ENCODE measurements around the gene TEX48. TPM values are rescaled to one million over a fixed set of nuclear protein-coding genes. Genes with fewer than 3 reads are reported as not detected.
A peak's percentile ranks its signal among the peaks of the same experiment; 100 is the strongest.

The TEX48 gene
- total RNA-seq, 2 donors from 2014 or later, result not detected

- Histone ChIP-seq H3K36me3 (no peaks in the 10 kb centered on the region), H3K4me1 (no peaks in the 10 kb centered on the region), H3K27ac (no peak overlapping the region), H3K9ac (ENCODE audit: low read depth in 2 of 2, low read length in 2 of 2) (no peak overlapping the region), H3K27me3 (no peaks in the 10 kb centered on the region), H3K9me3 (no peaks in the 10 kb centered on the region), H3K4me3 (no peak overlapping the region)
- intact Hi-C loops (cut with DNase I), result no loop called here
- DNase-seq, result no peak
- TF ChIP-seq CTCF (IDR thresholded peaks at IDR 0.05), result no peak
Measured at GRCh38 chr9:114626415-114627020, 55.5 kb downstream of the TEX48 start.

- Histone ChIP-seq H3K9me3 (no peaks in the 10 kb centered on the region), H3K4me1 (no peaks in the 10 kb centered on the region), H3K36me3 (no peaks in the 10 kb centered on the region), H3K9ac (ENCODE audit: low read depth in 2 of 2, low read length in 2 of 2) (no peak overlapping the region), H3K4me3 (no peak overlapping the region), H3K27me3 (no peaks in the 10 kb centered on the region), H3K27ac (no peak overlapping the region)
- DNase-seq, result no peak
- TF ChIP-seq CTCF (IDR thresholded peaks at IDR 0.05), result no peak
- intact Hi-C loops (cut with DNase I), result no loop called here
Measured at GRCh38 chr9:114624677-114625076, 57.3 kb downstream of the TEX48 start.

- Histone ChIP-seq H3K9ac (ENCODE audit: low read depth in 2 of 2, low read length in 2 of 2) (no peak overlapping the region), H3K4me3 (no peak overlapping the region), H3K9me3 (no peaks in the 10 kb centered on the region), H3K36me3 (no peaks in the 10 kb centered on the region), H3K27ac (no peak overlapping the region), H3K4me1 (no peaks in the 10 kb centered on the region), H3K27me3 (no peaks in the 10 kb centered on the region)
- DNase-seq, result no peak
- intact Hi-C loops (cut with DNase I), result no loop called here
- no peak for TF ChIP-seq CTCF (IDR thresholded peaks at IDR 0.05)
Measured at GRCh38 chr9:114621975-114622609, 59.9 kb downstream of the TEX48 start.

GRCh38 chr9:114621561-114621960 lies 60.4 kb downstream of the TEX48 start:
- intact Hi-C loops (cut with DNase I), result no loop called here
- H3K4me3 ChIP-seq, result no peak overlapping the region
- TF ChIP-seq CTCF (IDR thresholded peaks at IDR 0.05), result no peak
- no peak overlapping the region for H3K9ac ChIP-seq (ENCODE audit: low read depth in 2 of 2, low read length in 2 of 2)
- H3K27ac ChIP-seq, result no peak overlapping the region
- DNase-seq, result no peak
- no peaks in the 10 kb centered on the region for H3K4me1 ChIP-seq
- H3K27me3 ChIP-seq, result no peaks in the 10 kb centered on the region
- no peaks in the 10 kb centered on the region for H3K36me3 ChIP-seq
- no peaks in the 10 kb centered on the region for H3K9me3 ChIP-seq

GRCh38 chr9:114619191-114619761 lies 62.7 kb downstream of the TEX48 start:
- no peak overlapping the region for H3K4me3 ChIP-seq
- H3K9ac ChIP-seq (ENCODE audit: low read depth in 2 of 2, low read length in 2 of 2), result peak overlapping the region in 1 of 2 donors; percentile 13
- no peaks in the 10 kb centered on the region for H3K4me1 ChIP-seq
- no peaks in the 10 kb centered on the region for H3K36me3 ChIP-seq
- no peaks in the 10 kb centered on the region for H3K27me3 ChIP-seq
- no peak for TF ChIP-seq CTCF (IDR thresholded peaks at IDR 0.05)
- H3K9me3 ChIP-seq, result no peaks in the 10 kb centered on the region
- DNase-seq, result no peak
- peak overlapping the region; percentile 55 for H3K27ac ChIP-seq
- intact Hi-C loops (cut with DNase I), result no loop called here

All from colonic mucosa (tissue), 4 donors.